HG03060 (cell line): ENCODE measurements around the gene FCN1.

ENCODE experiments used
- ATAC-seq: cut with Tn5 transposase; IDR thresholded peaks from one replicate; pipeline ENCODE4 v1.9.1; 2021; ENCODE audit warnings: low read depth, moderate number of reproducible peaks; ENCODE audit not compliant: unreplicated experiment

The FCN1 gene

DNA sequence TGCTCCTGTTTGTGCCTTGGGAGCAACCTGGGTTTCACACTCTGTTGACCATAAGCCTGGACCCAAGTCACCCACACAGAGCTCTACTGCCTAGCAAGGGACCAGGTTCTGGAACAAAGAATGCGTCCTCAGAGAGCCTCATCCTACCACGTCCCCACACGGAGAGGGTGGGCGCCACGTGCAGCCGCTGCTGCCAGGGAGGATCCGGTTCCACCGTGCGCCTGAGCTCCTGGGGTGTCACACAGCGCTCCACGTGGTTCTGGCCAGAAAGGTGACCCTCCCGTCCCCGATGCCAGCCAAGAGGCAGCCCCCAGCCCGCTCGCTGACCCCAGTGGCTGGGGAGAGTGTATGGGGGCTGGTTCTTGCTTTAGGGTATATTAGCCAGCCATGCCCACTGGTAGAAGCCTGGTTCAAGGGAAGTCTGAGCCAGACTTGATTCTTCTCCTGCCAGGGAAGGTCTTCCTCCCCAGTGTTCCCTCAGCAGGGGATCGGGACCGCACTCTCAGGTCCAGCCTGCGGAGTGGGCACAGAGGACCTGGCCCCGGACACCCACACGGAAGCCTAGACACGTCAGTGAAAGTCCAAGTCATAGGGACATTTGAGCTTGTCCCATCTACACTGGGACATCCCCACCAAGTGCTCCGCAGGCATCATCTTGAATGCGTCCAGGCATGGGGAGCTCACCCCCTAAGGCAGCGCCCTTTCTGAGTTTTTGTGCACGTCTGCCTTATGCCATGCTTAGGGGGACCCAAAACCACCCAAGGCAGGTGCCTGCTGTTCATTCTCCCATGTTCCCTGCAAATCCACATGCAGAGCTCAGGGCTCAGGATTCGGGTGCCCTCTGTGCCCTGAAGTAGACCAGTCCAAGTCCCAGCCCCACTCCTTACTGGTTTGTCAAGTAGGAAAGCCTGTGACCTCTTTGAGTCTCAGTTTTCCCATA lies 2.4 kb downstream of the FCN1 start:
- ATAC-seq, result no peak

DNA sequence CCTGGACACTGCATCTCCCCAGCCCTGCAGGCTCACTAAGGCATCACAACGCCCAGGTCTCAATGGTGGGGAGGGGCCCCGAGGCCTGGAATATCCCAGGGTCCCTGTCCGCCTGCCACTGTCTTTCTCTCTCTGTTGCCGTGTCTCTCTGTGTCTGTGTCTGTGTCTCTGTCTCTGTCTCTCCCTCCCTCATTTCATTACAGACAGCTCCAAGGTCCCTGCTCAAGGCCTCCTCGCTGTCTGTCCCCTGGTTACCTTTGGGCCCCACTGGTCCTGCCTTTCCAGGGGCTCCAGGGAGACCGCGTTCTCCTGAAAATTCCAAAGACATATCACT lies 3.2 kb downstream of the FCN1 start:
- ATAC-seq, result no peak

DNA sequence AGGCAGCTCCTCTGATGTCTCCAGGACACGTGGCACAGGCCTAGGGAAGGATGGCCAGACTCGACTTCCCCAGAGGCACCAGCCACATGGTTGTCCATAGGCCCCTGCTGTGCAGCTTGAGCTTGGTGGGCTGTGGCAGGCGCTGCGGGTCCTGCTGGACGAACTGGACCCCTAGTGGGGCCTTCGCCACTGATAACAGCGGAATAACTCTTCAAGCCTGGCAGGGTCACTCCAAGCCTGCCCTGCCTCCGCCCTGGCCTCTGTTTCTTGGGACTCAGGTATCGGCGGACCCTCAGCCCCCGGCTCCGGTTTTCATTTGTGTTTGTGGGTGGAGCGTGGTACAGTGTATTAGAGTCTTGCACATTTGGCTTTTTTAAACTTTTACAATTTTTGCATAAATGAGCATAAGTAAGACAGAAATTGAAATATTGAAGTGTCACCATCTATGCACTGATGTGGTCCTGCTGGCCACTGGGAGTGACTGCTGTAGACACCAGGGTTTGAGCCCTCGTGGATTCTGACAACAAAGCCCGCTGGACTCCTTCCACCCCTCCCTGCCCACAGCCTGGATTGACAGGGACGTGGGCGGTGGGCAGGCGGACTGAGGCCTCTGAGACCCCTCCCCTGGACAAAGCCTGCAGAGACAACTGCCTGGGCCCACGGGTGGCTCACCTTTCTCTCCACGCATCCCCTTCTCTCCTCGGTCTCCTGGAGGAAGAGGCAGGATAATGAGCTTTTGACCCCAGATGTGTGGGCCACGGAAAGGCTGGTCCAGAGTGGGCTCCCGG lies 3.8 kb downstream of the FCN1 start:
- no peak for ATAC-seq

DNA sequence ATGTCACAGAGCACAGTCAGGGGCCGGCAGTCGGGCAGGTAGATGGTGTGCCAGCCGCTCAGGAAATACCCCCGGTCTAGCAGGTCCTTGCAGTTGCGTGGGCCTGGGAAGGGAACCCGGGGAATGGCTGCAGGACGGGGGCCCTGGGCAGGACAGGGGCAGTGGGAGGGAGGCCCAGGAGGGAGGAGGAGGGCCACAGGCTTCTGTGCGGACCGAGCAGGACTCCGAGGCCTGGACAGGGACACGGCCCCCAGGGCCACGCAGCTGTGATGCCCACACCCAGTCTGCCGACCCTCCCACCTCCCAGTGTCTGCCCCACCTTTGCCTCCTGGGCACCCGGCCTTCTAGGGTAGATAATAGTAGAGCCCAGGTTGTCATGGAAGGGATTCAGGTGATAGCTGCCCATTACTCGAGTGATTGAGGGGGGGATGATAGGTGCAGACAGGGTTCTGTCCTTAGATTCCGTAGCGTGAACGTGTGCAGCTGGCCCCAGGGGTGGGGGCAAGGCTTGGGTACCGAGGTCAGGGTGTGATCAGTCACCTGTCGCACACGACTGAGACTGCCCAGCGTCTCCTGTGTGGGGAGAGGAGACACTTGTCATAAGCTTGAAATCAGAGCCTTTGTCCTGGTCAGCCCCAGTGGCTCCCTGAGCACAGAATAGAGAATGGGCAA lies 4.5 kb downstream of the FCN1 start:
- no peak for ATAC-seq

DNA sequence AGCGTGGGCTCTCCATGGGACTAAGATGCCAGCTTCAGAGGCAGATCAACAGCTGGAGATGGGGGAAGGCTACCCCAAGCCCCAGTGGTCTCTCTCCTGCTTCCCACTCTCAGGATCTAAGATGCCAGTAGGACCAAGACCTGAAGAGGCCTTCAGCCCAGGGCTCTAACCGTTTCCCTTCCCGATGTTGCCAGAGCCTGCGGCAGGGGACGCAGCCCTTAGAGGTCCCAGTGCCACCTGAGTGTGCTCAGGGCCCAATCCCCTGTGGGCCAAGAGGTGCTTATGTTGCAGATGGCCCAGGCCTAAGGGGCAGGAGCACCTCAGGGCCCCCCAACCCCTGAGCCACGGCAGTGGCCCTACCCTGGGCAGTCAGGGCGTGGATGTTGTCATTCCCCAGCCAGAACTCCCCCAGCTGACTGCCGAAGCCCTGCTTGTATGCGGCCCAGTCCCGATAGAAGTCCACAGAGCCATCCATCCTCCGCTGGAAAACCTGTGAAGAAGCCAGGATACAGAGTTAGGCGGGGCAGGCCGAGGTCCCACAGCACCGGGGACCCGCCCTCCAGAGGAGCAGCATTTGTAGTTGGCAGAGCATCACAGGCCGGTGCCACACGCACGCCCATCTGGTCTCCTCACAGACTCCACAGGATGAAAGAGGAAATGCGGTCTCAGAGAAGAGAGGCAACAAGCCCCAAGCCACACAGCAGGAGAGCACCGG lies 5.4 kb downstream of the FCN1 start:
- no peak for ATAC-seq

DNA sequence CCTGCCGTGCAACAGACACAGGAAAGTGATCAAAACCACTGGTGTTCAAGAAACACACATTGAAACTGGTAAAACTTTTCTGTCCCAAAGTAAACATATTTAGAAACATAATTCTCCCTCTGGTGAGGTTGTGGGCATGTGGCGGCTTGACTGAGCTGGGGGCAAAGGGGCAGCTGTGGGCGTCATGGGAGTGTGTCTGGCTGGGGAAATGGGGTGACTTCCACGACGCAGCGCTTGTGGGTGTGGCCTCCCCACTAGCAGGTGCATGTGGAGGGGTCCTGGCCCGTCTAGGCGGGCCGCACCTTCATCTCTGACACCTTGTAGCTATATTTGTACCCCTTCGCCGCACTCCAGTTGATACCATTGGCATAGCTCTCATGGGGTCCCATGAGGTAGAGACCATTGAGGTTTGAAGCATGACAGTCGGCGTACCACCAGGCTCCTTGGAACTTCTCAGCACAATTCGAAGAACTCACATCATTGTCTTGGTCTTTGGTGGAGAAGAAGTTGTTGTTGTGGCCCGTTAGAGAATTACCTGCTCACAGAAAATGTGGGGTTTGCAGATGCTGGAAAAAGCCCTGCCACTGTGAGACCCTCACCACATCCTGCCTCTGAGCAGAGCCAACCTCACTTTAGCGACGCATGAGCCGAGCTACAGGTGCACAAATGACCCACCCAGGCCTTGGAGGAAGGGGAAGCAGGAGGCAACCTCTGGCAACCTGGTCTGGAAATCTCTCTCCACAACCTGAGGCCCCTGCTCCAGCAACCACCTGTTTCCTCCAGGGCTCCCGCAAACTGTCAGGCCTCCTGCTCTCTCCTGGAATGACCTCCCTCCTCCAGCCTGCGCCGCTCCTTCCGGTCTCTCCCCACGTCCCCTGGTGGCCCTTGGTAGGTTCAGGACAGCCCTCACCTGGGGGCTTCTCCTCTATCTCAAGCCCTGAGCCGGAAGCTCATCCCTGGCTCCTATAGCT lies 7.9 kb downstream of the FCN1 start:
- no peak for ATAC-seq

DNA sequence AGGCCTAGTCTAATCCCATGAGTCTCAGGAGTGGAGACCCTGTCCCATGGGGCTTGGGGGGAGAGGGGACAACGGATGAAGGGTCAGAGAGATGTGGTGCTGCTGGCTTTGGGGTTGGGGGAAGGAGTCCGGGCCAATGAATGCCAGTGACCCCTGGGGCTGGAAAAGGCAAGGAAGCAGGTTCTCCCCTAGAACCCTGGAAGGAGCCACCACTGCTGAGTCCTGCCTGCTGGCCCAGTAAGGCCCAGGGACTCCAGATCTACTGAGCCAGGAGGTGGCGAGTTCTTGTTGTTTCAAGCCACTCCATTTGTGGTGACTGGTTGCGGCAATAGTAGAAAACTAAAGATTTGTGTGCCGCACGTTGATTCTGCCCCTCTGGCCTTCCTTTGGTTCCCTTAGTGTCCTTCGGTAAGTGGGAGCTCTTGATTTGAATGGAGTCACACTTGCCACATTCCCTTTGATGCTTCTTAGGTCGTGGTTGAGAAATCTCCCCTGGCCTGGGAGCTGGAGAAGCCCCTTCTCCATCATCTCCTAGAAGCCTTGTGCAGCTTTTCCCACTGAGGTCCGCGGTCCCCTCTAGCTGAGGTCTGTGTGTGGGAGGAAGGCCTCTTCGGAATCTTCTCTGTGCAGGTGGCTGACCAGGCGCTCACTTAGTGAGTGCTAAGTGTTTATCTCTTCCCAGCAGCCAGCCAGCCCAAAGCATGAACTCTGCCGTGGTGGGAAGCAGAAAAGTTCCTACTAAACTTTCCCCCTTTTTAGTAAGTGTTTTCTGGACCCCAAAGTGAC lies 9.0 kb downstream of the FCN1 start:
- no peak for ATAC-seq

DNA sequence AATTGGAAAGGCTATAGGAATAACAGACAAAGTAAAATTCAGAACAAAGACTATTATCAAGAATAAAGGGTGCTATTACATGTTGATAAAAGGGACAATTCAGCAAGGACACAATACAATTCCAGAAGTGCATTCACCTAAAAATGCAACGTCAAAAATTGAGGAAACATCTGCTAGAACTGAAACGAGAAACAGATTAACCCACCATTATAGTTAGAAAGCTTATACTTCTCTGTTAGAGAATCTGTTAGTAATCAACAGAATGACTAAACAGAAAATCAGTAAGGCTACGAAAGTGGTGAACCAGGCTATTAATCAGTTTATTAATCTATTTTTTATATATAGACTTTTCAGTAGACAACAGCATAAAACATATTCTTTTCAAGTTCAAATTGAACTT lies 14.8 kb downstream of the FCN1 start:
- no peak for ATAC-seq

DNA sequence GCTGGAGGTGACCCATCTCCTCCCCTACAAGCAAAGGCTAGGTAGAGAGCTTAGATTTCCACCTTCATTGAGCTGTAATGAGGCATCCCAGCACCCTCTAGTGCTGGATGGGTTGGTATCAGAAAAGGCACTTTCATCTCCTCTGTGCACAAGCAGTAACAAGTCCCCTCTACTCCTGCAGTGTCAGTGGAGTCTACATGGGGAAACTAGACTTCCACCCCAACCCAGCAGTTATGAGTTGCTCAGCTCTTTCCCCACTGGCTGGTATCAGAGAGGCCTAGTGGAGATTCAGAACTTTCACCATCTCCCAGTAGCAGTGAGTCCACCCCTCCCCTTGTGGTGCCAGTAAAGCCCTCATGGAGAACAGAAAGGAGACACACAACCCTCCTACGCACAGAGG lies 17.9 kb downstream of the FCN1 start:
- ATAC-seq, result no peak

DNA sequence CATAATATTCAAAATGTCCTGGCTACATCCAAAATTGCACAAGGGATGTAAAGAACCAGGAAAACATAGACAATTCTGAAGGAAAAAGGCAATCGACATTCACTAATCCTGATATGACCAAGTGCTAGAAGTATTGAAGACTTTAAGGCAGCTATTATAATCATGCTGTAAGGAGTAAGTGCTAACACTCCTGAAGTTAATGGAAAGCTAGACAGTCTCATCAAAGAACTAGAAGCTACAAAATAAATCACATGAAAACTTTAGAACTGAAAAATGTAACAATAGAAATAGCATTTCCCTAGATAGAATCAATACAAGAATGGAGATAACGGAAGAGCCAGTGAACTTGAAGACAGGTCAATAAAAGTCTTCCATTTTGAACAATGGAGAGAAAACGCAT lies 18.5 kb downstream of the FCN1 start:
- ATAC-seq, result no peak

DNA sequence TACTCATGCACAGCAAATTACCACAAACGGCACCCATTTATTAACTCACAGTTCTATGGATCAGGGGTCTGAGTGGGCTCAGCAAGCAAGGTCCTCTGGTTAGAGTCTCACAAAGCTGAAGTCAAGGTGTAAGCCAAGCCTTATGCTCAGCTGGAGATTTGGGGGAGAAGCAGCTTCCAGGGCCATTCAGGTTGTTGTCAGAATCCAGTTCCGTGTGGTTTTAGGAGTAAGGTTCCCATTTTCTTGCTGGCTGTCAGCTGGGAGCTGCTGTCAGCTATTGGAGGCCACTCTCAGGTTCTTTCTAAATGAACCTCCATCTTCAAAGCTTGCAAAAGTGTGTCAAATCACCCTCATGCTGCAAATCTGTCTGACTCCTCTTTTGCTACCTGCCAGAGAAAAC lies 19.4 kb downstream of the FCN1 start:
- no peak for ATAC-seq

DNA sequence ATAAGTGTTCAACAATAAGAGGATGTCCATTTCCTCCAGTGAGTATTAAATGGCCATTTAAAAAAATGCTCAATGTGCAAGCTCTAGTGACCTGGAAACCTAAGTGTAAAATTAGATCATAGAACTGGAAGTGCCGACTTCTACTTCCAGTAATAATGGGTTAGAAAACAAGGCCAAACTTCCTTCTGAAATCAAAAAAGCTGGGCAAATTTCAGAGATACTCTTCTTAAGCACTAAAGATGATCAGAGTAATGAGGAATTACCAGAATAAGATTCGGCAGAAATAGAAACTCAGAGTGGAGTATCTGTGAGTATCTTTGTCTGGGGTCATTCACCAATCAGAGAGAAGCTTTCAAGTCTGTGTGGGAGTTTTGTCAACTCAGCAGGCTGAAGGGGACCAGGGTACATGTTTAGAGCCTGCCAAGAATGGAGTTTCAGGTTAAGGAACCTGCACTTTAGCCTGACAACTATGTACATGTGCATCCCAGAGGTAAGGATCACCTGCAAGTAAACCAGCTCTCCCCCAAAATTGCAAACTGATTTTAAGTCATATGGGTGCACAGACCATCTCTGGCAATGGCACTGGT lies 20.0 kb downstream of the FCN1 start:
- ATAC-seq, result no peak

DNA sequence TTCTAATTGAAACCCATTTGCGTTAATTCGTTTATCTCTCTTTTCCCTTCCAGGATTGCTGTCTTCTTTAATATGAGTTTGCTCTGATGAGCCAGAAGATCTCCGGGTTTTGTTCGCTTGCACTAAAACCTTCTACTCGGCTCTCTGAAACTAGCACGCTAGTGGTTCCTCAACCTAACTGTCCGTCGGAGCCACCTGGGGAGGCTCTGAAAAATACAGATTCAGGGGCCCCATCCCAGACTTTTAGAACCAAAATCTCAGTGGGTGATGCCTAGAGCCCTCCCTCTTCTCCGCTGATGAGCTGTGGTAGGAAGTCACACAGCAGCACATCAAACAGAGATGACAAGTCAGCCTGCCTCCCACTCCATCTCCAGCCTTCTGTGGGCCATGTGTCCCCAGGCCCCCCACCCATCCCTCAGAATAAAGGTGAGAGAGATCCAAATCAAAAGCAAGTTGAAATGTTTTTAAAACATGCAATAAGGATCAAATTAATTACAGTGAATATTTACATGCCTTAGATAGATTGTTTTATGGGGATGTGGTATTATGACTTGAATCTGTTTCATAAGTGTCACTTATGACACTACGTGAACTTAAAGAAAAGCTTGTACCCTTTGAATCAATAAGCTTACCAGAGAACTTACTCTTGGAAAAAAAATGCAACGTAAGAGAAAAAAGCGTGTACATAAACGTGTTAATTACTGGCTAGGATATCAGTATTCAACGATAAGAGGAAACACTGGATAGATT lies 20.7 kb downstream of the FCN1 start:
- ATAC-seq, result no peak

DNA sequence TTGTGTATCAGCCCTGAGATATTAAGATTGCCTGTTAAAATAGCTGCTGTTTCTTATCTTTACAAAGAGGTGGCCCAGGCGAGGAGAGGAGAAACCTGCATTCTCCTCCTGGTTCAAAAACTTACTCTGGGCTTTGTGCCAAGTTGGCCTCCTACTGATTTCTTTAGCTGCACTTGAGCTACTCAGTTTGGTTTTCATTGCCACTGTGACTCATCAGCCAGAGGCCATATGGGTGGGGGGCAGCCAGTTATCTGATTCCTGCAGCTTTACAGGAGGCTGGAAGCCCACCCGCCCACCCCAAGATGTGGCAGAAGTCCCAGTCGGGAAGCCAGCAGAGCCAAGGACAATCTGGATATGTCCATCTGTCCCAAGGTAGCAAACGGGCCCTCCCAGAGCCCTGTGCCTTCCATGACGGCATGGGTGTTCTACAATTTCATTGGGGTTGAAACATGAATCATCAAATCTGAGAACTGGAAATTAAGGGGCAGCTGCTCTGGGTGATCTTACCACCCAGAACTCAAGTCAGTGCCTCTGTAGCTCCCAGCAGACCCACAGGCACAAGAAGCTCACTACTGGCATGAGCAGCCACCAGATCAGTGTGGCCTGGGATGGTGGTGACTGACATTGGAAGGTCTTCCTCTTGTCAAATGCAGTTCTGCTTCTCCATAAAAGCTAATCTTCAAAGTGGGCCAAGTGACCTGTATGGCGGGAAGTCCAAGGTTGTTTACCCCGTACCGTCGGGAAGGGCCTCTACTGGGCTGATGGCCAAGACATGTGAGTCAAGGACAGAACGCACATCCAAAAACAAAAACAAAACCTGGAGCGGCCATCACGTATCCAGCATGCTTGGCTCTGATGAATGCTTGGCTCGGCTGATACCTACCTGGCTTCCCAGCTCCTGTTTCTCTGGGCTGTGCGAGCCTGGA lies 21.5 kb downstream of the FCN1 start:
- no peak for ATAC-seq

DNA sequence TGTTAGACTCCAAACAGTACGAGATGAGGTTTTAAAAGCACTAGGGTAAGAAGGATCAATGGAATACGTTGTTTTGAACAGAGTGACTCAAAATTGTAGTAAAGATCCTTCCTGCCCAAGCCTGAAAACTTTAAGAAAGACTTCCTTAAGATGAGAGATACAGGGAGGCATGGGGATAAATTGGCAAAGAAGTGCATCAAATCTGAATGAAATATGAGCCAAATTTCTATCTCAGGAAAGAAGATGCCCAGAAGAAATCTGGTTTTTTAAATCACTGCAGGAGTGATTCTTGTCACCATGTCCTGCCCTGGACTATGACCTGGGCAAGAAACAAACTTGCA lies 22.2 kb downstream of the FCN1 start:
- no peak for ATAC-seq

DNA sequence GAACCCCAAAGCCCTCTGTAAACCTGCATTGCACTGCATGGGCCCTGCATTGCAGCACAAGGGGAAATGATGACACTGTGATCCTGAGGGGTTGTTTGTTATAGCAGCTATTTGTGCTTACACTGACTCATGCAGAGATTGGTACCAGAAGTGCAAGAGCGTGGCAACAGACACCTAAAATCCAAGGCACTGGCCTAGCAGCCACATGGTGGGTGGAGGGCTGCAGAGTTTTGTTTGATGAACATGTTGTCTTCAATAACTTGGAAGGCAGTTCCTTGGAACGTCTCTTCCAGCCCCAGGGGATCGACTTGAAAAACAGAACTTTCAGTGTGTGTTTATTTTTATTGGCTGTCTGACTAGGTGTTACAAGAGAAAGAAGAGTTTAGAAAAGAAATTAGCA lies 22.6 kb downstream of the FCN1 start:
- ATAC-seq, result no peak
